Measurements from ENCODE around the gene ANXA2R.
"Not testable (repeated sequence)": the region's sequence is repeated elsewhere in the genome, so short reads cannot be mapped to it uniquely, and the experiment has no call there.

The ANXA2R gene, protein sequence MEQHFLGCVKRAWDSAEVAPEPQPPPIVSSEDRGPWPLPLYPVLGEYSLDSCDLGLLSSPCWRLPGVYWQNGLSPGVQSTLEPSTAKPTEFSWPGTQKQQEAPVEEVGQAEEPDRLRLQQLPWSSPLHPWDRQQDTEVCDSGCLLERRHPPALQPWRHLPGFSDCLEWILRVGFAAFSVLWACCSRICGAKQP

DNA sequence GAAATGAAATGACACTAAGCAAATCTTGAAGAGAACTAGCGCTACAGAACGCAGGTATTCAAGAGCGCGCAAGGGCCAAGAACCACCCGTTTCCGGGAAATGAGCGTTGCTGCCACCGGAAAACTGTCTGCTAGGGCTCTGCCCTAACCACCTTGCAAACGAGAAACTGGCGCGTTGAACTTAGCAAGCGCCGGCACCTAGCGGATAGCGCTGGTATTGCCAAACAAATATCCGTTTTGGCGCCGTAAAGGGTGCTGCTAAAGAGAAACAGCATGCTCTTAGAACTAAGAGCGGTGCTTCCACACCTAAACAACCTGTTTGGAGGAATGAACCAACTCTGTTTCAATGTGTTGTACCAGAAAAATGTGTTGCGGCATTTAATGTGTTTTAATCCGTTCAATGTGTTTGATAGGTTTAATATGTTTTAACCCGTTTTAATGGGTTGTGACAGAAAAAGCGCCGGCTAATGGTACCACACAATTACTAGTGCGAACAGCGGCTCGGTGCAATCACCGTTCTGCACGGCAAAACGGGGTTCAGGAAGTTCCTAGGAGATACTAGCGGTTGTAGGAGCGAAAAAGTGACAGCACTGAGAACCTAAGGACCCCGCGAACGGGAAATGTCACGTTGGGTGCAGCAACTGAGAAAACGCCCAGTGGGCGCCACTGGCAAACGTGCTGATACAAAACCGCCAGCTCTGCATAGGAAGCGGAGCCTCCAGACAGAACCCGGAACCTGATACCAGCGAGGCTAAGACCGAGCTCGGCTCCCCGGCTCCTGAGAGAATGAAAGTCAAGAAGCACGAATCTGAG, at the start of gene ANXA2R:
Gene ANXA2R, minus strand, starts transcription at position 33 of the 812 bp plus-strand sequence. CDS start 273 bp downstream, outside the sequence.
- DNase-seq: peak; percentile 93

DNA sequence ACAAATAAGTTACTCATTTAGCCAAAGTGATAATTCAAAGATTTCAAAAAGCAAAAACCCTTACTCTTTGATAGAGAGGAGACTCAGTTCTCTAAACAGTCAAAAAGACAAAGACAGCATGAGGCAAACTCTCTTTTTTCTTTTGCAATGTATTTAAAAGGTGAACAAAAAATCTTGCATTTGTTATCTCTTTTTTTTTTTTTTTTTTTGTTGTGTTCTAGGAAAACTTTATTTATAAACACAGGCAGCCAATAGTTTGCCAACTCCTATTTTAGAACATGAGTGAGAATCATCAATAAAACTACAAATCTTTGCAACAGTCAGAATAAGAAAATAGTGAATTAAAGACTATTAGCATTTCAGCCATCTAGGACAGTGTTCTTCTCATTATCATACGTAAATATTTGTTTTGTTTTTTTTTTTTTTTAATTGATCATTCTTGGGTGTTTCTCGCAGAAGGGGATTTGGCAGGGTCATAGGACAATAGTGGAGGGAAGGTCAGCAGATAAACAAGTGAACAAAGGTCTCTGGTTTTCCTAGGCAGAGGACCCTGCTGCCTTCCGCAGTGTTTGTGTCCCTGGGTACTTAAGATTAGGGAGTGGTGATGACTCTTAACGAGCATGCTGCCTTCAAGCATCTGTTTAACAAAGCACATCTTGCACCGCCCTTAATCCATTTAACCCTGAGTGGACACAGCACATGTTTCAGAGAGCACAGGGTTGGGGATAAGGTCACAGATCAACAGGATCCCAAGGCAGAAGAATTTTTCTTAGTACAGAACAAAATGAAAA, 46.2 kb upstream of the ANXA2R start:
- DNase-seq: not testable (repeated sequence)

DNA sequence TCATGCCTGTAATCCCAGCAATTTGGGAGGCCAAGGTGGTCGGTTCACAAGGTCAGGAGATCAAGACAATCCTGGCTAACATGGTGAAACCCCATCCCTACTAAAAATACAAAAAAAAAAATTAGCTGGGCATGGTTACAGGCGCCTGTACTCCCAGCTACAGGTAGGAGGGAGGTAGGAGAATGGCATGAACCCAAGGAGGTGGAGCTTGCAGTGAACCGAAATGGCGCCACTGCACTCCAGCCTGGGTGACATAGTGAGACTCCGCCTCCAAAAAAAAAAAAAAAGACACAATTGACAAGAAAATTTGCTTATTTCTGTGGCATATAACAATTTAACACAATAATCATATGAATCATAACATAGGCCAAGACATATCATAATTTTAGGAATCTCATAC, 45.3 kb upstream of the ANXA2R start:
- no peak for DNase-seq

DNA sequence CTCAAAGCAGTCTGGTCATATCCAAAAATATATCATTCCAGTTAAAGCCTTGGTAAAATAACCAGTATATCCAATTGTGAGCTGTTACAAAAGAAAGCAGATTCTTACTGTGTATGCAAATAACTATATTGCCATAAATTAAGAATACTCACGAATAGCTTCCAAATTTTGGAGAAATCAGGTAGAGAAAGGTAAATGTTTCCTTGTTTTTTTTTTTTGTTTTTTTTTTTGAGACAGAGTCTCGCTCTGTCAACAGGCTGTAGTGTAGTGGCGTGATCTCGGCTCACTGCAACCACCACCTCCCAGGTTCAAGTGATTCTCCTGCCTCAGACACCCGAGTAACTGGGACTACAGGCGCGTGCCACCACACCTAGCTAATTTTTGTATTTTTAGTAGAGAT, 44.3 kb upstream of the ANXA2R start:
- DNase-seq: not testable (repeated sequence)

DNA sequence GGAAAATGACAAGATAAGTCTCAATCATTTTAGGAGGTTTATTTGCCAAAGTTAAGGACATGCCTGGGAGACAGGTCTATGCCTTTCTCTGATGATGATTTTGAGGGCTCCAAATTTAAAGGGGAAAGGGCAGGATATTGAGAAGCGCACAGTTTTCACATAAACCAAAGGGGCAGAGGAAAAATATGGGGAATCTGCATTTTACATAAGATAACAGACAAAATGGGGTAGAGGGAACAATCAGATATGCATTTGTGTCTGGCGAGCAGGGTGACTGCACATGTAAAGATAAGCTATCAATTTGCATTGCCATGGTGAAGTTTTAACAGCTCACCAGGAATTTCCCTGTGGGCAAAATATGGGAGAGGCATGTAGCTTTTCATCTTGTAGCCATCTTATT, 41.2 kb upstream of the ANXA2R start:
- DNase-seq: not testable (repeated sequence)

DNA sequence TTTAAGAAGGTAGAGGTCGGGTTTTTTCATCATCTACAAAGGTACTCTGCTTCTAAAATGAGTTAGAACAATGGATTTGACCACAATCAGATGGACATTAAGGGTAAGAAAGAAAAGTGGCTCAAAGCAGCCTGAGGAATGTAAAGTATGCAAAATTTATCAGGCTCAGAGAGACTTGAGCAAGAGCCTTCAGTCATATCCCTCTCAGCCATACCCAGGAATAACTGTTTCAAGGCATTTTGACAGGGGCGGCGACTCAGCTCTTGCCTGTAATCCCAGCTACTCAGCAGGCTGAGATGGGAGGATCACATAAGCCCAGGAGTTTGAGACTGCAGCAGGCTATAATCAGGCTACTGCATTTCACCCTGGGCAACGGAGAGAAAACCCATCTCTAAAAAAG, 38.8 kb upstream of the ANXA2R start:
- no peak for DNase-seq

DNA sequence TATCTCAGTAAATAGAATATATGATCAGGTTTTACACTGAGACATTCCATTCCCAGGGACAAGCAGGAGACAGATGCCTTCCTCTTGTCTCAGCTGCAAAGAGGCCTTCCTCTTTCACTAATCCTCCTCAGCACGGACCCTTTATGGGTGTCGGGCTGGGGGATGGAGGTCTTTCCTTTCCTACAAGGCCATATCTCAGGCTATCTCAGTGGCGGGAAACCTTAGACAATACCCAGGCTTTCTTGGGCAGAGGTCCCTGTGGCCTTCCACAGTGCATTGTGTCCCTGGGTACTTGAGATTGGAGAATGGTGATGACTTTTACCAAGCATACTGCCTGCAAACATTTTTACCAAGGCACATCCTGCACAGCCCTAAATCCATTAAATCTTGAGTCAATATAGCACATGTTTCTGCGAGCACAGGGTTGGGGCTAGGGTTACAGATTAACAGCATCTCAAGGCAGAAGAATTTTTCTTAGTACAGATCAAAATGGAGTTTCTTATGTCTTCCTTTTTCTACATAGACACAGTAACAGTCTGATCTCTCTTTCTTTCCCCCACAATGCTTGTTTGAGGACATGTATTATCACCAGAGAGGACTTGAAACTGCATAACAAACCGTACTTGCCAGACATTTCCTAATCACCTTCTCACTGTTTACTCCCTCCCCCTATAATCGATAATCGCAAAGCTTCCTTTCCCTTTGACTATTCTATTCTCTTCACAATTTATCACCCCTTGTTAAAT, 37.5 kb upstream of the ANXA2R start:
- DNase-seq: not testable (repeated sequence)

DNA sequence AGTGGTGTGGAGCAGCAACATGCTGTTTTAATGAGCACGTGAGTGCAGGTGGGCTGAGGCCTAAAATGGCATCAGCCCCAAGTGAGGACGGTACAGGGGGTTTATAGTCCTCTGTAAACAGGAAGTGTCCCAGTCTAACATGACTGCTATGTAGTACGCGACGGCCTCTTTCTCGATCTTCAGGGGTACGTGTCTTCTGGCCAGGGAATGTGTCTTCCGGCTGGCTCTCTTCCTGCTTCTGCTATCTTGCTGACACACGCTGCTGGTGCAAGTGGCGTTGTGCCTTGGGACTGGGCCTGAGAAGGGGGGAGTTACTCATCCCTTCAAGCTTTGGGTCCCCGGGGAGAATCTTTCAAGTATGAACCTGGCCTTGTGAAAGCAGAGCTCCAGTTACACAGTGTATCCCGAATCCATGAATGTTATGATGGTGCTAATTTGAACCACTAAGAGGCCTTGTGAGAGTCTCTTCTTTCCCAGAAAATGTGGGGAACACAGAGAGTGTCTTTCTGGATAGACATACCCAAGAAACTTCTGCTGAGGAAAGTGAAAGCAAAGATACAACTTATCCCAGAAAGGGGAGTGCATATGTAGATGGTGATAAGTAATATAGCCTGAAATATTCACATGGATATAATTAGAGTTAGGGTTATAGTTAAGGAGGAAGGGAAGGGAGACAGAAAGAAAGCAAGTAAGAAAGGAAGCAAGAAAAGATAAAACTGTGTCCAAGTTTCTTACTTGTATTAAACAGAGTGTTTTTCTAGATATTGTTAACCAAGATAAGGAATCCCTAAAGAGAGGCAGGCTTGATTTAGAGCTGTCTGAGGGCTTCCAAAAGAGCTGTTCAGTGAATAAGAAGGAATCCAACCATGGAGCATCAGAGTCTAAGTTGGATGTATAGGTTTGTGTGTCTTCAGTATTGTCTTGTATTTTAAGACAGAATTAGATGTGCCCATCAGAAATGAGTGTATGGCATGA, 35.5 kb upstream of the ANXA2R start:
- DNase-seq: no peak

DNA sequence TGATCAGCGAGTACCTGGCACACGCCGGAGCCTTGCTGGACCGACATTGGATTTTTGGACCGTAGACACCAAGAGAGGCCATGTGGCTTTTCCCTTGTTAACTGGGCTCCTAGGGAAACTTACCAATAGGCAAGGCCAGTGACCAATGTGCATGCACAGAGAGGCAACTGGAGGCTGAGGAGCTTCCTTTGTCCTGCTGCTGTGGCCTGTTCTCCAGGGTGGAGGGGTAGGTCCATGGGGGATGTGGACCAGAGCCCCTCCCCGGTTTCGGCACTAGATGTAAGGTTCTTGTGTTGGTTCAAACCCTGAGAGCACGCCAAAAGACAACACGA, 34.8 kb upstream of the ANXA2R start:
- no peak for DNase-seq

DNA sequence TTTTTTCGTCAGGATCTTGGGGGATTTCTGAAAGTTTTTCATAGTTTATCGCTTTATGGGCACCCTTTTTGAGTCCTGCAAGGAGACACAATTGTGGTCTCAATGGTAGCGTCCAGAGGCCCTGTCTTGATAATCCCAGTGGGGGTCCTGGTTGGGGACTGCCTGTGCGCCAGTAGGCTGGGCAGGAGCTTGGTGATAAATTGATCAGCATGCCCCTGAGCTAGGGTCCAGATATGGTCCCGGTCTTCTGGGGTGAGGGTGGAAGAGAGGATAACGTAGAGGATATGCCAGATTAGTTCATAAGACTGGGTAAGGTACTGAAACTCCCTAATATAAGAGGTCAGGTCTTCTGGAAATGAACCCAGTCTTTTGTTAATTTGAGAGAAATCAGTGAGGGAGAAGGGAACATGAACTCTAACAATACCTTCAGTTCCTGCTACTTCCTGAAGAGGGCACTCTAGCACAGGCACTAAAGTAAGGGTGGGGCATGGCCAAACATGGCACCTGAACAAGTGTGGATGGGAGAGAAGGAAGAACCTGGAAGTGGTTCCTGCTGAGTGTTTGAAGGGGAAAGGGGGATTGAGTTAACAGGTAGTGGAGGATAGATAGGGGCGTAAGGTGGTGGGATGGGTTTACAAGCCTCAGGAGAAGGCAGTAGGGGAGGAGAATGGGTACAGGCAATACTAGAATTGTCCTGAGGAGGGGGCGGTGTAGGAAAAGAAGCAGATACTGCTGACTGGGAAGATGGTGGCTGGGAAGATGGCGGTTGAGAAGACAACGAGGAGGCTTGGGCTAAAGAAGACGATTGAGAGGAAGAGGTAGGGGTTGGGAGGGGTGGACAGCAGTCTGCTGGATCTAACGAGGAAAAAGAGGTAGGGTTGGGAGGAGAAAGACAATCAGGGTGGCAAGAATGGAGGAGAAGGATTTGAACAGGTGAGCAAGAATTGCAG, 33.8 kb upstream of the ANXA2R start:
- peak; percentile 28 for DNase-seq

DNA sequence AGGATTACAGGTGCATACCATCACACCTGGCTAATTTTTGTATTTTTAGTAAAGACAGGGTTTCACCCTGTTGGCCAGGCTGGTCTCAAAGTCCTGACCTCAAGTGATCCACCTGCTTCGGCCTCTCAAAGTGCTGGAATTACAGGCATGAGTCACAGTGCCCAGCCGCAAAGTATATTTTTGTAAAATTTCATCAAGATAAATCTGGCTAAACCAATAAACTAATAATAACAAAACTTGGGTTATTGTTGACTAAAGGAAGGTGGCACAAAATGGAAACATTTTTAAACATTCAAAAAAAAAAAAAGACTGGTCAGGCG, 29.2 kb upstream of the ANXA2R start:
- not testable (repeated sequence) for DNase-seq

DNA sequence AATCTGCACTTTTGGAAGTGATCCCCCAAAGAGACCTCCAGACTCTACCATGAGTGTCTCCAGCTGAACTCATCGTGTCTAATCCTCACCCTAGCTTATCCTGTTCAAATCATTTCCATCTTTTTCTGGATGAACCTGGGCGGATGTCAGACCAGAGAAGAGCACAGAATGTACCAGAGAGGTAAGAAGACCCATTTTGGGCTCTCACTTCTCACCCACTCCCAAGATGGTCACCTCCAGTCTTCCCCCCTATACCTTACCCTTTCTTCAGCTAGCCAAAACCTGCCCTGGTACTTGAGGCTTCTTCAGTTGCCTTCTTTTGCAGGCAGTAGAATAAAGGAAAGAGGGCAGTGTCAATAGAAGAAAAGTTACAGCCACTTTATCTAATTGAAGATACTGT, 27.9 kb upstream of the ANXA2R start:
- DNase-seq: no peak

DNA sequence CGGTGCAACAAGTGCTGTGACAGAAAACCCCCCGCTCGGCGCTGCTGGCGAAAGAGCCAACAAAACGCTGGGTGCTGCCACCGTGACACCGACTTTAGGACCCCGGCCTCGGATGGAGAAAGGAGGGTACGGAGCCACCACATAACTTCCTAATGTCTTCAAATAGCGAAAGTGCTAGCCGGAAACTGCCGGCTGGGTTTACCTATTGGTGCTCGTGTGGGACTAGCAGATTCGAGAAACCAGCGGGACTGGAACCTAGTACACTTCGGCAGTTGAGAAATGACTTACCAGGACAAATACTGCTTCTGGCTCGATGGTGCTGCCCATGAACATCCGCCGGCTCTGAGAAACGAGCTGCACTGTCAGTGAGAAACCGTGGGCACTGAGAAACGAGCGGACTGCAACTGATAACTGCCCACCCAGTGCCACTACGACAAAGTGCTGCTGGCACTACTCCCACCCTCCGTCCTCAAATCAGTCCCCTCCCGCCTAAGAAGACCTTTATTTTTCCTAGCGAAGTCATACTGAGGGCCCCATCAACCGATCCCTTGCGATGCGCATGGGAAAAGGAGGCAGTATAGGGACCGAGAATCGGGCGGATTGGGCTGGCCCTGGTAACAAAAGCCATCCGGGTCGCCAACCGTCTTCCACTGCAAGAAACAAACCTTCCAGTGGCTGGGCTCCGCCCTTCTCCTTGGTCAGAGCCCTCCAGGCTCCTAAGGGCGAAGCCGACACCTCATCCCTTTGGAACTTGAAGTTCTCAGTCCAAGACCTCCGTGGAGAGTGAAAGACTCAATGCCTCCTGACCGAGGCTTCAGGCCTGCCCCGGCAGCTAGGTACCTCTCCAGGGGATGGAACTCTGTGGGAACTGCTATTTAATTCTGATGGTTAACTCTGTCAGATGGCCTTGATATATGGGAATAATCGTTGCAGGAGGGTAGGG, 27.0 kb upstream of the ANXA2R start:
- DNase-seq: peak; percentile 86

DNA sequence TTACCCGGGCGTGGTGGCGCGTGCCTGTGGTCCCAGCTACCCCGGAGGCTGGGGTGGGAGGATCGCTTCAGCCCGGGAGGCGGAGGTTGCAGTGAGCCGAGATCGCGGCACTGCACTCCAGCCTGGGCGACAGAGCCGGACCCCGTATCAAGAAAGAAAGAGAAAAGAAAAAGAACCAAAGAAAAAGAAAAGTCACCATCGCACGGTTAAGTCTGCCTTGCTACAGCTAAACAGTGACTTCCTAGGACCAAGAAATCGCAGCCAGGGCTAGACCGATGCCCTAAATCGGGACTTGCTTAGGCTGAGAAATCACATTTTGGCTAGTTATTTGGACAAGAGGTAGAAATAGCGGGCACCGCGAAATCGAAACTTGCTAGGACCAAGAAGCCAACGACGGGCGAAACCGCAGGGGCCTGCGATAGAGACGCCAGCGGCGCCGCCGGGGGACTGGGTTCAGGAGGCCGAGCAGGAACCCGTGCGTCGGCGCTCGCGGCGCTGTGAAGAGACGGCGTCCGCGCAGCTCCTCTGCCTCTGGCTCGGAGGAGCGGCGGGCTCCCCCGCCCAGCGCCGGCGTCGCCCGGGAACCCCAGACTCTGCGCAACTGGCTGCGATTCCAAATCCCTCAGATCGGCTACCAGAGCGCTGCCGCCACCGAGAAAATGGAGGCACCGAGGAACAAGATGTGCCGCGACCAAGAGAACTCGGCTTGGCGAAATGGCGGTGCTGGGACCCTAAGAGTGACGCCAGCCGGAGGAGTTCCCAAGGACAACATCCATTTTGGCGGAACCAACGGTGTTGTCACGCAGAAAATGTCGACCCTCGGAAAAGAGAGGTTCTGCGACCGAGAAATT, 26.1 kb upstream of the ANXA2R start:
- peak; percentile 76 for DNase-seq

DNA sequence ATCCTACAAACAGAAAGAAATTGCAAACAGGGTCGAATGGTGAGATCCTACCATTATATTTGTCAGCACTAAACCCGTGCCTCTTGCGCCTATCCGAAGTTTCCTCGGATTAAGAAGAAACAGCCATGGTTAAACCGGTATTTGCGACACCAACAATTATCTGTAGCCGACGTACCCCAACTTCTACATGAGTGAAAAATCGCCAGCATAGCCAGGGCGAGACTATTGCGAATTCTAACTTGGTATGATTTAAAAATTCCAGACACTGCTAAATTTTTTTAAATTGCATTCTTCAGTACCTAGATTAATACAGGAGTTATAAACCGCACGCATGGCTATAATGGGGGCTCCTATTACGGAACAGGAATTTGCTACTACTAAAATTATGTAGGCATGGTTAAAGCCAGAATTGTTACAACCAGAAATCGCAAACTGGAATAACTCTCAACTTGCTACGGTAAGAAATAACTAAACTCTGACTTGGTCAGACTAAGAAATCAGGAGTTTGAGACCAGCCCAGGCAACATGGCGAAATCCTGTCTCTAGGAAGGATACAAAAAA, 25.3 kb upstream of the ANXA2R start:
- DNase-seq: no peak

DNA sequence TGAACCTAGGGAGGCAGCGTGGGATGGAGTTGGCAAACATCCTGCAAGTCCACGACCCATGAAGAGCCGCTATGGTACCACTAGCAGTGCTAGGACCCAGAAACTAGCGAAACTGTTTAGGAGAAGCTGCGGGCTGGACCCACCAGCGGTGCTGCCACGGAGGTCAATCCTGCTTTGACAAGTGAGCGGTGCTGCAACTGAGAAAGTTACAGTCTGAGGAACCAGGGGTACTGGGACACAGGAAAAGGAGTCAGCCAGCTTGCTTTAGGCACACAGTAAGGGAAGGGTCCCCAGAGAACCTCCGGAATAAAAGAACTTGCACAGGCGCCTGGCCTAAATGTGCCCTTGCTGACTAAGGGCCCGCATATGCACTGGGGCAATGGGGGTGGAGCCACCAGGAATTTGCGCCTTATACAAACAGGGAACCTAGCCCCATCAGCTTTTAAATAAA, 23.6 kb upstream of the ANXA2R start:
- DNase-seq: no peak

DNA sequence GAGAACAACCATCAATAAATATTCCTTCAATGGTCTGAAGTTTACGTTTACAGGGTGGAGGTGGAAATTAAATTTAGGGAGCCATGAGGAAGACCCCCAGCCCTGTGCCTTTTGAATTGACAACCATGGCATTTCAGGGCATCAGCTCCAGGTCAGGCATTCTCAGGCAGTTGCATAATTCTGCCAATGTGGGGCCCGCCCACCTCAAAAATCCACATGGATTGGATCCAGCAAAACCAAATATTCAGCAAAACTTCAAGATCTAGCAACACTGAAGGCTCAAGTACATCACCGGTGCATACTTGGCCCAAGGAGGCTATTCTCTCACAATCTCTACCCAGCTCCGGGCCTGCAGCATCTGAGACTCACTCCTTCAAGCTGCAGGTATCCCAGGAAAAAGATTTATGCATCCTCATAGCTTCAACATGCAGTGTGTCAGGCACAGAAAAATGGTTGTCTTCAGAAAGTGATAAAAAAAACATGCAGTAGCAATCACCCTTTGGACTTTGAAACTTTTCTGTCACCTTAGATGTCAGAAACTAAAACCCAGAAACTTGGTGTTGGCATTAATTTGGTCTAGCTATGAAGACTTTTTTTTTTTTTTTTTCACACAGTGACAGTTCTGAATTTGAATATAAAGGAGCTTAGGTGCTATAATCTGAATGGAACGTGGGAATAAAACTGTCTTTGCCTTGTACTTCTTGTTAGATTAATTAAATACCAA, 21.4 kb upstream of the ANXA2R start:
- DNase-seq: no peak
